ENCODE data around the gene TINAG.

DNA sequence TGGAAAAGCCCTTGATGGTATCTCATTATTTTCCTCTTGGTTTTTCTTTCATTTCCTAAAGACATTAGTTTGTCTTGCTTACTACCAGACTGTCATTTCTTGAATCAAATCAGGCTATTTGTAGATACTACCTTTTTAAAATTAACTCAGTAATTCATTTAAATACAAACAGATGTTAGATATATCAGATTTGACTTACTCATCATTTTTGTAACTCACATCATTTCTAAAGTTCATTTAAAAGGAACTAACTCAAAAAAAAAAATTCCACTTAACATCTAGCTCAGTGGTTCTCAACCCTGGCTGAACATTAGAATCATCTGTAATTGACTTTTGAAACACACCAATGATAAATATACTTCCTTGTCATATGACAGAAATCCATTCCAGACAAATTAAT, 48.2 kb upstream of the TINAG start:
- TF ChIP-seq CTCF (IDR thresholded peaks at IDR 0.05 in 2 of 3, conservative IDR thresholded peaks at IDR 0.05 in 1 of 3; ENCODE audit: borderline replicate concordance in 1 of 3, insufficient read depth in 1 of 3, low read depth in 2 of 3, low read length in 2 of 3) (no peak), POLR2AphosphoS5 (IDR thresholded peaks at IDR 0.05; ENCODE audit: low read depth, low read length) (no peak), POLR2A (IDR thresholded peaks at IDR 0.05; ENCODE audit: borderline replicate concordance, extremely low read depth, insufficient read depth, insufficient read length) (no peak), SRF (IDR thresholded peaks at IDR 0.05; ENCODE audit: low read depth) (no peak), ATF3 (IDR thresholded peaks at IDR 0.05) (no peak), JUND (IDR thresholded peaks at IDR 0.05) (no peak), SP1 (IDR thresholded peaks at IDR 0.05; ENCODE audit: low read depth) (no peak), REST (IDR thresholded peaks at IDR 0.05; ENCODE audit: low read depth) (no peak), CEBPB (IDR thresholded peaks at IDR 0.05; ENCODE audit: low read depth) (no peak), SIN3A (IDR thresholded peaks at IDR 0.05; ENCODE audit: low read depth) (no peak), YY1 (IDR thresholded peaks at IDR 0.05; ENCODE audit: extremely low read depth, insufficient replicate concordance, low read depth, low read length) (no peak), RAD21 (IDR thresholded peaks at IDR 0.05; ENCODE audit: low read depth) (no peak)
- TF ChIP-seq, protein P1, sequence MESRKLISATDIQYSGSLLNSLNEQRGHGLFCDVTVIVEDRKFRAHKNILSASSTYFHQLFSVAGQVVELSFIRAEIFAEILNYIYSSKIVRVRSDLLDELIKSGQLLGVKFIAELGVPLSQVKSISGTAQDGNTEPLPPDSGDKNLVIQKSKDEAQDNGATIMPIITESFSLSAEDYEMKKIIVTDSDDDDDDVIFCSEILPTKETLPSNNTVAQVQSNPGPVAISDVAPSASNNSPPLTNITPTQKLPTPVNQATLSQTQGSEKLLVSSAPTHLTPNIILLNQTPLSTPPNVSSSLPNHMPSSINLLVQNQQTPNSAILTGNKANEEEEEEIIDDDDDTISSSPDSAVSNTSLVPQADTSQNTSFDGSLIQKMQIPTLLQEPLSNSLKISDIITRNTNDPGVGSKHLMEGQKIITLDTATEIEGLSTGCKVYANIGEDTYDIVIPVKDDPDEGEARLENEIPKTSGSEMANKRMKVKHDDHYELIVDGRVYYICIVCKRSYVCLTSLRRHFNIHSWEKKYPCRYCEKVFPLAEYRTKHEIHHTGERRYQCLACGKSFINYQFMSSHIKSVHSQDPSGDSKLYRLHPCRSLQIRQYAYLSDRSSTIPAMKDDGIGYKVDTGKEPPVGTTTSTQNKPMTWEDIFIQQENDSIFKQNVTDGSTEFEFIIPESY (IDR thresholded peaks at IDR 0.05; ENCODE audit: extremely low read depth, insufficient replicate concordance, low read length): no peak

Data from HCT116 (cell line).